Spinal cord (tissue), 10 donors: ENCODE measurements around the gene MFSD8. TPM values are rescaled to one million over a fixed set of nuclear protein-coding genes. Genes with fewer than 3 reads are reported as not detected.

Experiments
- DNase-seq, 6 donors: peaks; one replicate each; pipeline versions ENCODE4 v3.0.0 to v3.0.0-alpha.2; 2013 to 2015; ENCODE audit warnings: low spot score in 6 of 6, low read depth in 4 of 6
- H3K27ac ChIP-seq: one replicate; pipeline ENCODE4 v1.5.1; 2013; ENCODE audit warnings: low read depth, low read length, control low read depth
- H3K27me3 ChIP-seq: one replicate; pipeline ENCODE4 v1.6.1; 2013; ENCODE audit warnings: low read length; ENCODE audit not compliant: control insufficient read depth, insufficient read depth
- H3K36me3 ChIP-seq: one replicate; pipeline ENCODE4 v1.6.1; 2013; ENCODE audit warnings: low read length; ENCODE audit not compliant: control insufficient read depth, insufficient read depth
- H3K4me1 ChIP-seq: one replicate; pipeline ENCODE4 v1.6.1; 2013; ENCODE audit warnings: low read length; ENCODE audit not compliant: control insufficient read depth, insufficient read depth
- H3K4me3 ChIP-seq: one replicate; pipeline ENCODE4 v1.5.1; 2013; ENCODE audit warnings: low read depth, low read length, control low read depth
- H3K9me3 ChIP-seq: one replicate; pipeline ENCODE4 v1.6.1; 2013; ENCODE audit warnings: low read length; ENCODE audit not compliant: control insufficient read depth, insufficient read depth
- WGBS: methylation state at CpG from one replicate; pipeline ENCODE4 v1.1.5; 2013; ENCODE audit warnings: missing lambda C conversion rate; ENCODE audit not compliant: insufficient coverage; 5-methylcytosine and 5-hydroxymethylcytosine counted together
- polyA plus RNA-seq, 2 donors: library from polyadenylated mRNA; unstranded; fragments of 120-200 nt; gene quantifications; one replicate each; pipeline ENCODE4 v1.2.1, GENCODE V29; 2013; ENCODE audit not compliant: insufficient read length in 2 of 2
- small RNA-seq: library from RNA; depleted of rRNA; stranded (forward); fragments of <200 nt; gene quantifications from one replicate; pipeline ENCODE3, GENCODE V24; 2014; ENCODE audit warnings: low replicate concordance
- total RNA-seq, 2 donors: library from RNA; depleted of rRNA in 1 of 2; stranded (reverse); fragments of 120-200 nt in 1 of 2; fragments of >200 nt in 1 of 2; gene quantifications; one replicate each; pipeline versions ENCODE4 v1.2.3 to v1.2.4, GENCODE V29; 2013 to 2014
- donor health status: healthy.

Gene MFSD8
- total and polyA plus RNA-seq, 4 donors = 22.0 to 45.8 (median 25.0) TPM

DNA sequence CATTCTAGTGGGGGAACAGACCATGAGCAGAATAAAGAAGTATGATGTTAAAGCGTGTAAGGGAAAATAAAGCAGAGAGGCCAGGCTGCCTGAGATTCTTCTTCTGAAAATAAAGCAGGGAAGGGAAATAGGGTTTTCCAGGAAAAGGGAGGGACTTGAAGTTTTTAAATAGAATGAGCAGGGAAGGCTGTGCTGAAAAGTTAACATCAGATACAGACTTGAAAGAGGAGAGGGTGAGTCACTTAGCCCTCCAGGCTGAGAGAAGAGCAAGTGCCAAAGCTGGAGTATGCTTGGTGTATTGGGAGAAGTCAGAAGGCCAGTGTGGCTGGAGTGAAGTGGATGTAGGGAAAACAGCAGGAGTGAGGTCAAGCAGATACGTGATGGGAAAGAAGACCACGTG lies 94.3 kb downstream of the MFSD8 start:
- no peak overlapping the region for H3K27ac ChIP-seq
- WGBS = 53% methylated on average over 3 of the region's 3 CpGs
- DNase-seq = peak in 1 of 6 donors; percentile 33

DNA sequence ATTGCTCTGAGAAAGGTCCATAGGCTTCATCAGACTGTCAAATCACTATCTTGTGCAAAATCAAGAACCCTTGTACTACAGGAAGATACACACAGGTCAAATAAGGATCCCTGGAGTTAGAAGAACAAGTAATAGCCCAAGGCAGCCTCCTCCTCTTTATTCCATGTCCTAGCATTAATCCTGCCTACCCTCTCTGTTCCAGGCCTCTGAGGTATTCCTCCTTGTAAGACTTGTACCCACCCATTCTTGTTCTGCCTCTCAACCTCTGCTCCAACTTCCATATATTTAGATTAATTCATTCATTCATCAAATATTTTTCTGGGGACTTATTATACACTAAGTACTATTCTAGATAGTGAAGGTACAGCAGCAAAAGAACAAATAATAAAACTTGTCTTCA lies 94.7 kb downstream of the MFSD8 start:
- no peak overlapping the region for H3K4me3 ChIP-seq

More for the DNA sequence above, 94.3 kb downstream of the MFSD8 start:
- no peaks in the 10 kb centered on the region for H3K36me3 ChIP-seq
- H3K4me1 ChIP-seq = no peaks in the 10 kb centered on the region
- no peak overlapping the region for H3K4me3 ChIP-seq
- no peaks in the 10 kb centered on the region for H3K9me3 ChIP-seq
- no peaks in the 10 kb centered on the region for H3K27me3 ChIP-seq

DNA sequence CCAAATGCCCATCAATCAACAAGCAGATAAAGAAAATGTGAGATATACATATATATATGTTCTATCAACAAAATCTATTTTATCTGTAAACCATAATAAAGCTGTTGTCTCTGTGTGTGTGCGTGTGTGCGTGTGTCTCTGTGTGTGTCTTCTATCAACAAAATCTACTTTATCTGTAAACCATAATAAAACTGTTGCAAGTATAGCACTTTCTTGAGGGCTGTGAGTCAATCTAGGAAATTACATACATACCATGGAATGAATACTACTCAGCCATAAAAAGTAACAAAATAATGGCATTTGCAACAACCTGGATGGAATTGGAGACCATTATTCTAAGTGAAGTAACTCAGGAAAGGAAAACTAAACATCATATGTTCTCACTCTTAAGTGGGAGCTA lies 96.8 kb downstream of the MFSD8 start:
- H3K9me3 ChIP-seq = no peaks in the 10 kb centered on the region
- H3K4me1 ChIP-seq = no peaks in the 10 kb centered on the region
- no peak overlapping the region for H3K4me3 ChIP-seq
- no peaks in the 10 kb centered on the region for H3K27me3 ChIP-seq
- no peak for DNase-seq
- H3K27ac ChIP-seq = no peak overlapping the region
- no CpG with 5 or more reads among the region's 2 CpGs for WGBS
- no peaks in the 10 kb centered on the region for H3K36me3 ChIP-seq

More for the DNA sequence above, 94.7 kb downstream of the MFSD8 start:
- H3K36me3 ChIP-seq = no peaks in the 10 kb centered on the region
- no peaks in the 10 kb centered on the region for H3K9me3 ChIP-seq
- H3K4me1 ChIP-seq = no peaks in the 10 kb centered on the region
- no peak for DNase-seq
- no peaks in the 10 kb centered on the region for H3K27me3 ChIP-seq
- H3K27ac ChIP-seq = no peak overlapping the region

Small RNAs within 50 kb of the gene (small RNA-seq; reads per million reads assigned to genes)
- gene RNU6-583P = not detected

Other genes starting within 250 kb of the MFSD8 start
- not detected for gene SLC25A31, start 234.8 kb downstream of the MFSD8 start, total RNA-seq
- not detected for gene SLC25A31, start 234.8 kb downstream of the MFSD8 start, polyA plus RNA-seq
- 10 to 100 TPM; 11.4 to 30.9 TPM for gene HSPA4L, start 182.9 kb downstream of the MFSD8 start, total RNA-seq
- gene HSPA4L, start 182.9 kb downstream of the MFSD8 start, polyA plus RNA-seq = 10 to 100 TPM; 18.1 to 23.9 TPM
- 10 to 100 TPM; 11.5 to 16.1 TPM for gene PLK4, start 84.3 kb downstream of the MFSD8 start, total RNA-seq
- 10 to 100 TPM in 1 of 2 donors, 1 to 10 TPM in 1; 9.9 to 12.9 TPM for gene PLK4, start 84.3 kb downstream of the MFSD8 start, polyA plus RNA-seq
- 10 to 100 TPM; 12.3 to 13.7 TPM for gene ABHD18, start 233 bp upstream of the MFSD8 start, total RNA-seq
- gene ABHD18, start 233 bp upstream of the MFSD8 start, polyA plus RNA-seq = 10 to 100 TPM in 1 of 2 donors, 1 to 10 TPM in 1; 9.9 to 12.8 TPM
- gene LARP1B, start 96.1 kb upstream of the MFSD8 start, total RNA-seq = 10 to 100 TPM; 34.9 to 39.0 TPM
- 10 to 100 TPM; 17.1 to 18.0 TPM for gene LARP1B, start 96.1 kb upstream of the MFSD8 start, polyA plus RNA-seq